SK-N-SH (cell line): ENCODE results near the gene GJA5. TPM values are rescaled to one million over a fixed set of nuclear protein-coding genes. Genes with fewer than 3 reads are reported as not detected.

Experiments used
- CTCF ChIA-PET: fragments of 300-600, 350-600 bp; formaldehyde crosslinking; extraction: SDS; loops from one replicate; lab custom pipeline; 2021; lab: Yijun Ruan, JAX
- POLR2A ChIA-PET: fragments of 350-600 bp; sonication (Branson Sonifier 250); formaldehyde crosslinking; extraction: SDS; loops from one replicate; lab custom pipeline; 2020; ENCODE audit warnings: antibody characterized with exemption, inconsistent platforms; lab: Yijun Ruan, JAX
- DNase-seq: peaks from one replicate; pipeline ENCODE4 v3.0.0; 2012
- H2AFZ ChIP-seq: fragments of 200-600 bp; sonication (generic); 2 replicates; pipeline ENCODE4 v1.8.1; 2016; ENCODE audit warnings: antibody characterized with exemption, mild to moderate bottlenecking, low read depth
- H3F3A ChIP-seq: fragments of 200-600 bp; sonication (generic); replicated peaks from 2 replicates; pipeline ENCODE3; 2016; ENCODE audit warnings: antibody characterized with exemption, mild to moderate bottlenecking; ENCODE audit not compliant: insufficient read depth
- H3K27ac ChIP-seq, 2 experiments: fragments of 200-500 bp in 1 of 2; fragments of 200-600 bp in 1 of 2; sonication (Bioruptor generic) in 1 of 2; sonication (generic), shearing (Covaris generic) in 1 of 2; 2 replicates each; pipeline versions ENCODE4 v1.5.1 to v1.6.1; 2014 to 2016; ENCODE audit warnings: low read depth in 2 of 2, inconsistent platforms in 1 of 2, low read length in 1 of 2, mild to moderate bottlenecking in 1 of 2, mixed read lengths in 1 of 2
- H3K27me3 ChIP-seq: fragments of 200-600 bp; sonication (generic), shearing (Covaris generic); 2 replicates; pipeline ENCODE4 v1.6.1; 2016; ENCODE audit warnings: mixed run types; ENCODE audit not compliant: insufficient read depth
- H3K36me3 ChIP-seq, 2 experiments: fragments of 200-500 bp in 1 of 2; fragments of 200-600 bp in 1 of 2; sonication (Bioruptor generic) in 1 of 2; sonication (generic) in 1 of 2; replicated peaks in 1 of 2; 2 replicates each; pipeline versions ENCODE3 to v1.5.1; 2014 to 2016; ENCODE audit warnings: low read length in 1 of 2, mild to moderate bottlenecking in 1 of 2; ENCODE audit not compliant: insufficient read depth in 2 of 2, control insufficient read depth in 1 of 2
- H3K4me1 ChIP-seq, 2 experiments: fragments of 200-500 bp in 1 of 2; fragments of 200-600 bp in 1 of 2; sonication (Bioruptor generic) in 1 of 2; sonication (generic), shearing (Covaris generic) in 1 of 2; 2 replicates each; pipeline versions ENCODE4 v1.5.1 to v1.6.1; 2014 to 2016; ENCODE audit warnings: low read depth in 1 of 2, low read length in 1 of 2, mixed run types in 1 of 2; ENCODE audit not compliant: insufficient read depth in 2 of 2, control insufficient read depth in 1 of 2
- H3K4me2 ChIP-seq: fragments of 200-600 bp; sonication (generic), shearing (Covaris generic); 2 replicates; pipeline ENCODE4 v1.6.1; 2017; ENCODE audit warnings: mixed run types
- H3K4me3 ChIP-seq, 2 experiments: fragments of 200-500 bp in 1 of 2; fragments of 200-600 bp in 1 of 2; sonication (Bioruptor generic) in 1 of 2; sonication (generic), shearing (Covaris generic) in 1 of 2; 2 replicates each; pipeline versions ENCODE4 v1.5.1 to v1.8.1; 2014 to 2016; ENCODE audit warnings: low read depth in 2 of 2, inconsistent platforms in 1 of 2, low read length in 1 of 2, mild to moderate bottlenecking in 1 of 2, mixed read lengths in 1 of 2, moderate library complexity in 1 of 2
- H3K79me2 ChIP-seq: fragments of 200-600 bp; sonication (generic); 2 replicates; pipeline ENCODE4 v1.8.1; 2017; ENCODE audit warnings: mild to moderate bottlenecking; ENCODE audit not compliant: insufficient read depth
- H3K9ac ChIP-seq: fragments of 200-600 bp; sonication (generic); 2 replicates; pipeline ENCODE4 v1.6.1; 2017; ENCODE audit warnings: mixed run types
- H3K9me2 ChIP-seq: fragments of 200-600 bp; sonication (generic); 2 replicates; pipeline ENCODE4 v1.6.1; 2017; ENCODE audit warnings: mixed run types
- H3K9me3 ChIP-seq: fragments of 200-600 bp; sonication (generic); 2 replicates; pipeline ENCODE4 v1.6.1; 2017; ENCODE audit warnings: mixed run types, mild to moderate bottlenecking, moderate library complexity
- H4K20me1 ChIP-seq: fragments of 200-600 bp; sonication (generic); 2 replicates; pipeline ENCODE4 v1.6.1; 2017; ENCODE audit warnings: mild to moderate bottlenecking, mixed run types; ENCODE audit not compliant: insufficient read depth
- ELF1 ChIP-seq: IDR thresholded peaks from 2 replicates; pipeline ENCODE4 v1.4.0; 2012
- EP300 ChIP-seq, 2 experiments: IDR thresholded peaks; 2 replicates each; pipeline versions ENCODE4 v1.4.0 to v1.6.1; 2012; ENCODE audit warnings: borderline replicate concordance in 1 of 2, low read depth in 1 of 2, low read length in 1 of 2
- GABPA ChIP-seq: IDR thresholded peaks from 2 replicates; pipeline ENCODE4 v1.4.0; 2012; ENCODE audit warnings: low read depth, mild to moderate bottlenecking
- GATA2 ChIP-seq: sonication (generic); formaldehyde crosslinking; IDR thresholded peaks from 2 replicates; pipeline ENCODE4 v1.5.0; 2020; ENCODE audit warnings: mild to moderate bottlenecking, missing genetic modification reagents
- JUND ChIP-seq: IDR thresholded peaks from 2 replicates; pipeline ENCODE4 v1.4.0; 2012
- NFIC ChIP-seq: IDR thresholded peaks from 2 replicates; pipeline ENCODE4 v1.4.0; 2012; ENCODE audit warnings: borderline replicate concordance
- RAD21 ChIP-seq: IDR thresholded peaks from 2 replicates; pipeline ENCODE4 v1.6.1; 2012; ENCODE audit warnings: mild to moderate bottlenecking, low read length
- RCOR1 ChIP-seq: fragments of 150-350 bp; IDR thresholded peaks from 2 replicates; pipeline ENCODE4 v1.6.1; 2017; ENCODE audit warnings: antibody characterized with exemption, low read length
- RXRA ChIP-seq: IDR thresholded peaks from 2 replicates; pipeline ENCODE4 v1.4.0; 2012; ENCODE audit warnings: low read depth, mild to moderate bottlenecking, borderline replicate concordance
- TAF1 ChIP-seq: IDR thresholded peaks from 2 replicates; pipeline ENCODE4 v1.6.1; 2012; ENCODE audit warnings: low read depth, mild to moderate bottlenecking, low read length, moderate library complexity, borderline replicate concordance
- TEAD4 ChIP-seq: IDR thresholded peaks from 2 replicates; pipeline ENCODE4 v1.4.0; 2012; ENCODE audit warnings: mild to moderate bottlenecking, borderline replicate concordance; ENCODE audit not compliant: insufficient read depth
- WGBS: methylation state at CpG from one replicate; pipeline ENCODE4 v1.1.6; 2017; ENCODE audit warnings: low lambda C conversion rate; 5-methylcytosine and 5-hydroxymethylcytosine counted together
- polyA plus RNA-seq, 3 experiments: library from polyadenylated mRNA; depleted of rRNA; stranded (reverse); fragments of >200 nt; gene quantifications; 2 replicates each; pipeline ENCODE4 v1.2.3, GENCODE V29; 2012
- TF ChIP-seq, protein P1 (sequence below): IDR thresholded peaks from 2 replicates; pipeline ENCODE4; 2012
- TF ChIP-seq, protein P2 (sequence below): fragments of 200-600 bp; sonication (generic); IDR thresholded peaks from 2 replicates; pipeline ENCODE4 v1.6.1; 2017; ENCODE audit warnings: antibody characterized with exemption, mild to moderate bottlenecking, moderate library complexity
- TF ChIP-seq, protein P3 (sequence below): IDR thresholded peaks from 2 replicates; pipeline ENCODE4 v1.4.0; 2012; ENCODE audit warnings: low read depth, borderline replicate concordance

The GJA5 gene
- polyA plus RNA-seq, 1 of the 3 experiments (the other 2 are of a cell fraction), result not detected

DNA sequence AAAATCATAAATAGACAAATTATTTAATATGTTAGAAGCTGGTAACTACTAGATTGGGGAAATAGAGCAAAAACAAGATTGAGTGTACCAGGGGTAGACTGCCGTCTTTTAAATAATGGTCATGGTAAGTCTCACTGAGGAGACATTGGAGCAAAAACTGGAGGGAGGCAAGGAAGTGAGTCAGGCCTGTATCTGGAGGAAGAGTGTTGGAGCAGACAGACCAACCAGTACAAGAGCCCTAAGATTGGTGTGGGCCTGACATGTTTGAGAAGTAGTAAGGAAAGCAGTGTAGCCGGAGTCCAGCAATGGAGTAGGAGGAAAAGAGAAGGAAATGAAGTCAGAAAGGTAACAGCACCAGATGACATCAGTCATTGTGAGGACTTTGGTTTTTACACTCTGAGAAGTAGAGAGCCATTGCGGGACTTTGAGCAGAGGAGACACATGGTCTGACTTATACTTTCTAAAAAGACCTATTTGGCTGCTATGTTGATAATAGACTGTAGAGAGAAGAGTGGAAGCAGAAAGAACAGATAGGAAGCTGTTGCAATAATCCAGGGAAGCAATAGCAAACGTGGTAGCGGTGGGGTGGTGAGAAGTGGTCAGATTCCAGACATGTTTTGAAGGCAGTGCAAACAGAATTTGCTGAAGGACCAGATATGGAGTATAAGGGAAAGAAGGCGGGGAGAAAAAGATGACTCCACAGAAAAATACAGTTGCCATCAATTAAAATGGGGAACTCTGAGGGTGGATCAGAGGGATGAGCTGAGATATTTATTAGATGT lies 44.7 kb upstream of the GJA5 start:
- Histone ChIP-seq H3K9ac (no peak overlapping the region), H3K9me2 (no peaks in the 10 kb centered on the region), H3K4me1 (no peaks in the 10 kb centered on the region), H2AFZ (no peak overlapping the region), H3F3A (no peaks in the 10 kb centered on the region), H3K79me2 (no peaks in the 10 kb centered on the region), H4K20me1 (no peaks in the 10 kb centered on the region), H3K4me2 (no peak overlapping the region), H3K4me3 (no peak overlapping the region), H3K9me3 (no peaks in the 10 kb centered on the region), H3K27me3 (no peaks in the 10 kb centered on the region; the same call in 1 of the 2 replicates), H3K36me3 (no peaks in the 10 kb centered on the region), H3K27ac (no peak overlapping the region)
- ChIA-PET POLR2A (no interaction called here), CTCF (interaction anchor here (0.6 to 1.6 kb wide), 3 partner anchors 11 to 576 kb away, joined by 3 read pairs; no protein-coding TSS in a partner anchor)
- no peak for DNase-seq
- TF ChIP-seq GABPA (no peak), RCOR1 (no peak), RAD21 (no peak), GATA2 (CRISPR knock-in tag) (no peak), JUND (no peak), NFIC (no peak), TEAD4 (no peak), ELF1 (no peak), RXRA (no peak), EP300 (IDR thresholded peaks at IDR 0.05; ENCODE audit: borderline replicate concordance in 1 of 2, low read depth in 1 of 2, low read length in 1 of 2) (no peak), TAF1 (no peak)
- TF ChIP-seq, protein P1, sequence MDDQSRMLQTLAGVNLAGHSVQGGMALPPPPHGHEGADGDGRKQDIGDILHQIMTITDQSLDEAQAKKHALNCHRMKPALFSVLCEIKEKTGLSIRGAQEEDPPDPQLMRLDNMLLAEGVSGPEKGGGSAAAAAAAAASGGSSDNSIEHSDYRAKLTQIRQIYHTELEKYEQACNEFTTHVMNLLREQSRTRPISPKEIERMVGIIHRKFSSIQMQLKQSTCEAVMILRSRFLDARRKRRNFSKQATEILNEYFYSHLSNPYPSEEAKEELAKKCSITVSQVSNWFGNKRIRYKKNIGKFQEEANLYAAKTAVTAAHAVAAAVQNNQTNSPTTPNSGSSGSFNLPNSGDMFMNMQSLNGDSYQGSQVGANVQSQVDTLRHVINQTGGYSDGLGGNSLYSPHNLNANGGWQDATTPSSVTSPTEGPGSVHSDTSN, result no peak
- TF ChIP-seq, protein P2, sequence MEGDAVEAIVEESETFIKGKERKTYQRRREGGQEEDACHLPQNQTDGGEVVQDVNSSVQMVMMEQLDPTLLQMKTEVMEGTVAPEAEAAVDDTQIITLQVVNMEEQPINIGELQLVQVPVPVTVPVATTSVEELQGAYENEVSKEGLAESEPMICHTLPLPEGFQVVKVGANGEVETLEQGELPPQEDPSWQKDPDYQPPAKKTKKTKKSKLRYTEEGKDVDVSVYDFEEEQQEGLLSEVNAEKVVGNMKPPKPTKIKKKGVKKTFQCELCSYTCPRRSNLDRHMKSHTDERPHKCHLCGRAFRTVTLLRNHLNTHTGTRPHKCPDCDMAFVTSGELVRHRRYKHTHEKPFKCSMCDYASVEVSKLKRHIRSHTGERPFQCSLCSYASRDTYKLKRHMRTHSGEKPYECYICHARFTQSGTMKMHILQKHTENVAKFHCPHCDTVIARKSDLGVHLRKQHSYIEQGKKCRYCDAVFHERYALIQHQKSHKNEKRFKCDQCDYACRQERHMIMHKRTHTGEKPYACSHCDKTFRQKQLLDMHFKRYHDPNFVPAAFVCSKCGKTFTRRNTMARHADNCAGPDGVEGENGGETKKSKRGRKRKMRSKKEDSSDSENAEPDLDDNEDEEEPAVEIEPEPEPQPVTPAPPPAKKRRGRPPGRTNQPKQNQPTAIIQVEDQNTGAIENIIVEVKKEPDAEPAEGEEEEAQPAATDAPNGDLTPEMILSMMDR, result no peak
- TF ChIP-seq, protein P3, sequence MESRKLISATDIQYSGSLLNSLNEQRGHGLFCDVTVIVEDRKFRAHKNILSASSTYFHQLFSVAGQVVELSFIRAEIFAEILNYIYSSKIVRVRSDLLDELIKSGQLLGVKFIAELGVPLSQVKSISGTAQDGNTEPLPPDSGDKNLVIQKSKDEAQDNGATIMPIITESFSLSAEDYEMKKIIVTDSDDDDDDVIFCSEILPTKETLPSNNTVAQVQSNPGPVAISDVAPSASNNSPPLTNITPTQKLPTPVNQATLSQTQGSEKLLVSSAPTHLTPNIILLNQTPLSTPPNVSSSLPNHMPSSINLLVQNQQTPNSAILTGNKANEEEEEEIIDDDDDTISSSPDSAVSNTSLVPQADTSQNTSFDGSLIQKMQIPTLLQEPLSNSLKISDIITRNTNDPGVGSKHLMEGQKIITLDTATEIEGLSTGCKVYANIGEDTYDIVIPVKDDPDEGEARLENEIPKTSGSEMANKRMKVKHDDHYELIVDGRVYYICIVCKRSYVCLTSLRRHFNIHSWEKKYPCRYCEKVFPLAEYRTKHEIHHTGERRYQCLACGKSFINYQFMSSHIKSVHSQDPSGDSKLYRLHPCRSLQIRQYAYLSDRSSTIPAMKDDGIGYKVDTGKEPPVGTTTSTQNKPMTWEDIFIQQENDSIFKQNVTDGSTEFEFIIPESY, result no peak
- WGBS, result 9% methylated on average over 6 of the region's 6 CpGs
